PFSK-1 (cell line): ENCODE measurements around the gene FOXN3.

Source experiments
- FOXP2 ChIP-seq: optimal IDR thresholded peaks from 2 replicates; pipeline ENCODE3; 2011; ENCODE audit warnings: borderline replicate concordance, control low read depth, inconsistent platforms; ENCODE audit not compliant: insufficient read depth; ENCODE audit errors: extremely low read length, extremely low read depth
- POLR2AphosphoS5 ChIP-seq: IDR thresholded peaks from 2 replicates; pipeline ENCODE4 v1.6.1; 2012; ENCODE audit warnings: low read depth, mild to moderate bottlenecking, control low read depth, low read length, moderate library complexity
- REST ChIP-seq, 2 experiments: IDR thresholded peaks; 2 replicates each; pipeline versions ENCODE4 v1.6.1 to v1.8.0; 2011 to 2012; ENCODE audit warnings: low read depth in 2 of 2, low read length in 2 of 2, control low read depth in 1 of 2, inconsistent platforms in 1 of 2, mild to moderate bottlenecking in 1 of 2, moderate library complexity in 1 of 2; ENCODE audit not compliant: insufficient read depth in 1 of 2
- SIN3A ChIP-seq: IDR thresholded peaks from 2 replicates; pipeline ENCODE4 v1.6.1; 2012; ENCODE audit warnings: mild to moderate bottlenecking, low read length, moderate library complexity, borderline replicate concordance; ENCODE audit not compliant: insufficient read depth
- TAF1 ChIP-seq: IDR thresholded peaks from 2 replicates; pipeline ENCODE4 v1.6.1; 2012; ENCODE audit warnings: low read length, control low read depth, borderline replicate concordance; ENCODE audit not compliant: insufficient read depth

- no peak for TF ChIP-seq SIN3A
- no peak for TF ChIP-seq POLR2AphosphoS5
- no peak for TF ChIP-seq TAF1
- TF ChIP-seq REST (IDR thresholded peaks at IDR 0.05; ENCODE audit: insufficient read depth in 1 of 2, low read depth in 2 of 2, low read length in 2 of 2) = no peak
- TF ChIP-seq FOXP2 = no peak
These were observed 211.8 kb downstream of the FOXN3 start for GRCh38 chr14:89205137-89205740.
